Measurements from ENCODE around the gene PHF21B. TPM values are rescaled to one million over a fixed set of nuclear protein-coding genes. Genes with fewer than 3 reads are reported as not detected.

The PHF21B gene
- total RNA-seq, 1 donor from 2014 or later, result 19.0 TPM

DNA sequence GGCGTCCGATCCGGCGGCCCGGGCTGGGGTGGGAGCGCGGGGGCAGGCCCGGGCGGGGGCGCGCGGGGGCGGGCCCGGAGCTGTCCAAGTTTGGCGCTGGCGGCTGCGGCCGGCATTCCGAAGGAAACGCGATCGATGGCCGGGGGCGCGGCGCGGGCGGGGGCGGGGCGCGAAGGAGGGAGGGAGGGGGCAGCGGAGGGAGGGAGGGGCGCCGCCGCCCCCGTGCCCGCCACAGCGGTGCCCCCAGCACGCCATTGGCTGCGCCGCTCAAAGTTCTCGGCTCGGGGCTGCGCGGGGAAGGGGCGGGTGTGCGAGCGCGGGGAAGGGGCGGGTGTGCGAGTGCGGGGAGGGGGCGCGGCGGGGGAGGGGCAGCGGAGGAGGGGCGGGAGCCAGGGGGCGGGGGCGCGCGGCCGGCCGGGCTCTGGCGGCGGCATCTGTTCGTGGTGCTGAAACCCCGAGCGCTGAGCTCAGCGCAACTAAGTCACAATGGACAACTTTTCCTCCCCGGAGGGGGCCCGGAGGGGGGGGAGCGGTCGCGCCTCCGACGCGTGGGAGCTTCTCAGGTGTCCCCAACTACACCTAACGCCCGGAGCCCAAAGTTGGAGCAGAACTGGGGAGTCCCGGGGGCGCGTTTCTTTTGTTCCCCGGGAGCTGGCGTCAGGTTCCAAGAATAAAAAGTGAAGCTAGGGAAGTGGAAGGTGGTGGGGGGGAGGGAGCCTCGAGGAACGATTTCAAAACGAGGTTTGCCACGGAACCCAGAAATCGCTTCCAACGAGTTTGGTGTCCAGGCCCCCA is 2.2 kb downstream of the PHF21B start:
- Mint-ChIP-seq H3K9me3 (no peaks in the 10 kb centered on the region), H3K36me3 (peaks cover 4% of the 10 kb centered on the region), H3K27ac (no peak overlapping the region), H3K4me3 (peak overlapping the region; percentile 83), H3K4me1 (ENCODE audit: unreplicated experiment) (peaks cover 34% of the 10 kb centered on the region), H3K27me3 (peaks cover 43% of the 10 kb centered on the region)
- peak; percentile 88 for DNase-seq (ENCODE audit: extremely low spot score, unreplicated experiment)
- TF ChIP-seq, protein P1, sequence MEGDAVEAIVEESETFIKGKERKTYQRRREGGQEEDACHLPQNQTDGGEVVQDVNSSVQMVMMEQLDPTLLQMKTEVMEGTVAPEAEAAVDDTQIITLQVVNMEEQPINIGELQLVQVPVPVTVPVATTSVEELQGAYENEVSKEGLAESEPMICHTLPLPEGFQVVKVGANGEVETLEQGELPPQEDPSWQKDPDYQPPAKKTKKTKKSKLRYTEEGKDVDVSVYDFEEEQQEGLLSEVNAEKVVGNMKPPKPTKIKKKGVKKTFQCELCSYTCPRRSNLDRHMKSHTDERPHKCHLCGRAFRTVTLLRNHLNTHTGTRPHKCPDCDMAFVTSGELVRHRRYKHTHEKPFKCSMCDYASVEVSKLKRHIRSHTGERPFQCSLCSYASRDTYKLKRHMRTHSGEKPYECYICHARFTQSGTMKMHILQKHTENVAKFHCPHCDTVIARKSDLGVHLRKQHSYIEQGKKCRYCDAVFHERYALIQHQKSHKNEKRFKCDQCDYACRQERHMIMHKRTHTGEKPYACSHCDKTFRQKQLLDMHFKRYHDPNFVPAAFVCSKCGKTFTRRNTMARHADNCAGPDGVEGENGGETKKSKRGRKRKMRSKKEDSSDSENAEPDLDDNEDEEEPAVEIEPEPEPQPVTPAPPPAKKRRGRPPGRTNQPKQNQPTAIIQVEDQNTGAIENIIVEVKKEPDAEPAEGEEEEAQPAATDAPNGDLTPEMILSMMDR (conservative IDR thresholded peaks at IDR 0.05), result no peak

DNA sequence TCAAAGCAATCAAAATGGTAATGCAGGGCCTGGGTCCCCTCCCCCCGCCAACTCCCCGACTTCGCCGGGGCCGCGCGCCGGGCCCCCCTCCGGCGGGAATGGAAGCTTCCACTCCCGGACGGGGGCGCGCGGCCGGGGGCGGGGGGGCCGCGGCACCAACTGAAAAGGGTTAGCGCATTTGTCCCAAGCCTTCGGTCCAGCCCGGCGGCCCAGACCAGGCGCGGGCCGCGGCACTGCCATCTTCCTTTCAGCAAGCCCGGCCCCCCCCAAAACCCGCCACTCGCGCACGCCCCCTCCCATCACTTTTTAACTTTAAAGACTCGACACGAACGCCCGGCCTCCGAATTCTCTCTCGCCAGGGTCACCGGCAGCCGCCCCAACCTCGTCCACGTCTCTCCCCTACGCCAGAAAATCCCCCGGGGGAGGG is 2.8 kb downstream of the PHF21B start:
- TF ChIP-seq, protein P1 (conservative IDR thresholded peaks at IDR 0.05), result no peak
- peaks cover 34% of the 10 kb centered on the region for H3K4me1 Mint-ChIP-seq (ENCODE audit: unreplicated experiment)
- peak; percentile 88 for DNase-seq (ENCODE audit: extremely low spot score, unreplicated experiment)
- peaks cover 4% of the 10 kb centered on the region for H3K36me3 Mint-ChIP-seq
- H3K4me3 Mint-ChIP-seq, result peak overlapping the region; percentile 91
- H3K27ac Mint-ChIP-seq, result peak overlapping the region; percentile 79
- H3K9me3 Mint-ChIP-seq, result no peaks in the 10 kb centered on the region
- H3K27me3 Mint-ChIP-seq, result peaks cover 37% of the 10 kb centered on the region

DNA sequence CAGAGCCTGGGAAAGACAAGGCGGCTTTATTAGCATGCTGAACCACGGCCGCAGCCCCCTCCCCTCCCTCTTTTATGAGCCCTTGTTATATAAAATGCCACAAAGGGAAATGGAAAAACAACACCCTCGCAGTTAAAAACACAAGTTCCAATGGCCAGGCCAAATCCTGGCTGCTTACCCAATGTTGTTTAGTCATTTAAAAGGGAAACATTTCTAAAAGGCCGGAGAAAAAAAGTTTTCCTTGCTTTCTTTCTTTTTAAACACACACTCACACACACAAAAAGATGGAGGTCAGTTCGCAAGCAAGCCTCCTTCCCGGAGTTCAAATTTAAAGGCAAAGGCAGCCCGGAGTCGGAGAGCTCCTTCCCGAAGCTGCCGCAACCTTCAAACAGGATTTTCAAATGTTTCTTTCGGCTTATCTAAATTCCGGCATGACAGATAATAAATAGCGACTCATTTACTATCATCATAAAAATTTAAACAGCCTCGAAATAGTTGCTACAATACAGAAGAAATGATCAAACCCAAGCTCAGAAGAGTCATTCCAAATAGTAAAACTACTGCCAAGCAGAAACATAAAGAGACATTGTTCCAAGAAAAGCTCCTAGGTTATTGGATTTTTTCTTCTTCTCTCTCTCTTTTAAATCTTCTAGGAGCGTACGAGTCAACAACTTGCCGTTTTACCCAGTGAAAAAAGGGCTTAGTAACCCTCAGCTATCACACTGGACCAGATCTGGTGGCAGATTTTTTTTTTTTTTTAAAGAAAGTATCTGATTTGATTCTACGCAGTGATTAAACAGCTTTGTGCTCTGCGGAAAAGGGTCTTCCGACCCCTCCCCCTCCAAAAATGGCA is 3.5 kb downstream of the PHF21B start:
- H3K27ac Mint-ChIP-seq, result peak overlapping the region; percentile 79
- peaks cover 34% of the 10 kb centered on the region for H3K4me1 Mint-ChIP-seq (ENCODE audit: unreplicated experiment)
- peaks cover 4% of the 10 kb centered on the region for H3K36me3 Mint-ChIP-seq
- TF ChIP-seq, protein P1 (conservative IDR thresholded peaks at IDR 0.05), result no peak
- peaks cover 34% of the 10 kb centered on the region for H3K27me3 Mint-ChIP-seq
- peak overlapping the region; percentile 91 for H3K4me3 Mint-ChIP-seq
- H3K9me3 Mint-ChIP-seq, result no peaks in the 10 kb centered on the region
- DNase-seq (ENCODE audit: extremely low spot score, unreplicated experiment), result no peak

DNA sequence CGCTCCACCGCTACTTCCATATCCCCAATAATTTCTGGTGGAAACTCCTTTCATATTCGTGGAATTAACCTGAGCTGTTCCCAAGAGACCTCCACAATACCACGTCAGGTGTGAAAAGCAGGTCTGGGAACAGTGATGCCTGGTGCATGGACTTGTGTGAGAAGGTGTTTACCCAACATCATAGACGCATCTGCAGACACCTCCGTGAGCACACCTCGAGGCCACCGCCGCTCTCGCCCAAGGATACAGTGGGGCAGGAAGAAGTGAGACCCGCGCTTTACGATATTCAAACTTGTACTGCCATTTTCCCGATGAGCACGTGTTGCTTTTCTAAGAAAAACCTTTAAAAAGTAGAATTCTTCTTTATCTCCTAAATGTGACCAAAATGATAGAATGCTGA is 8.2 kb downstream of the PHF21B start:
- Mint-ChIP-seq H3K27me3 (peaks cover 26% of the 10 kb centered on the region), H3K4me3 (no peak overlapping the region), H3K36me3 (peaks cover 5% of the 10 kb centered on the region), H3K4me1 (ENCODE audit: unreplicated experiment) (peaks cover 36% of the 10 kb centered on the region), H3K27ac (no peak overlapping the region), H3K9me3 (no peaks in the 10 kb centered on the region)
- TF ChIP-seq, protein P1 (conservative IDR thresholded peaks at IDR 0.05), result no peak
- no peak for DNase-seq (ENCODE audit: extremely low spot score, unreplicated experiment)

DNA sequence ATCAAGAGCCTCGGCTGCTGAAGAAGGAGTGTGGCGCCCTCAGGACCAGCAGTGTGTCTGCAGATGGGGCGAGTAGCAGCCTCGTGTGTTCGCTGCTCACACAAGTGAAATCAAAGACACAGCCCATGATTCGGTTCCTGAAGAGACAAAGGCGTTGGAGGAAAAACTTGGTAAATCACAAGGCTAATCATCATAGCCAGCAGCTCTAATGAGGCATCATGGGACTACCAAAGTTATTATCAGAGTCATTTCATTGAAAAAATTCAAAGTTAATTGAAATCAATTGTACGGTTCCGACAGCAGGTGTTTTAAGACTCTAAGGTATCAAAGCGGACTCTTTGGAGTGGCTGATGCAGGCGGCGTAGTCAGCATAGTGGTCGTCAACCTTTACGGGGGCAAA is 9.5 kb downstream of the PHF21B start:
- no peak overlapping the region for H3K4me3 Mint-ChIP-seq
- H3K4me1 Mint-ChIP-seq (ENCODE audit: unreplicated experiment), result peaks cover 28% of the 10 kb centered on the region
- H3K27ac Mint-ChIP-seq, result no peak overlapping the region
- peaks cover 17% of the 10 kb centered on the region for H3K27me3 Mint-ChIP-seq
- H3K9me3 Mint-ChIP-seq, result no peaks in the 10 kb centered on the region
- H3K36me3 Mint-ChIP-seq, result peaks cover 6% of the 10 kb centered on the region
- no peak for DNase-seq (ENCODE audit: extremely low spot score, unreplicated experiment)
- TF ChIP-seq, protein P1 (conservative IDR thresholded peaks at IDR 0.05), result no peak
